Fibroblast of villous mesenchyme (primary cell): ENCODE measurements around the gene TCF7L2. TPM values are rescaled to one million over a fixed set of nuclear protein-coding genes. Genes with fewer than 3 reads are reported as not detected.

ENCODE experiments used
- DNase-seq: peaks from one replicate; pipeline ENCODE4 v3.0.0-alpha.2; 2010; ENCODE audit warnings: low read depth
- H3K4me3 ChIP-seq: 2 replicates; pipeline ENCODE4 v1.5.1; 2011; ENCODE audit warnings: low read depth, mild to moderate bottlenecking, low read length
- CTCF ChIP-seq: IDR thresholded peaks from 2 replicates; pipeline ENCODE4 v1.5.1; 2012; ENCODE audit warnings: low read depth, mild to moderate bottlenecking, low read length; ENCODE audit not compliant: insufficient read depth
- total RNA-seq: library from RNA; depleted of rRNA; stranded (reverse); fragments of >200 nt; gene quantifications from 2 replicates; pipeline ENCODE4 v1.2.3, GENCODE V29; 2012

TCF7L2 gene
- total RNA-seq, 1 donor: 12.5 TPM

- no peak overlapping the region for H3K4me3 ChIP-seq
- no peak for TF ChIP-seq CTCF
- no peak for DNase-seq
Measured at GRCh38 chr10:113030453-113030852, 80.4 kb downstream of the TCF7L2 start.

- no peak for DNase-seq
- H3K4me3 ChIP-seq: no peak overlapping the region
Measured at GRCh38 chr10:113031147-113031546, 81.1 kb downstream of the TCF7L2 start.

GRCh38 chr10:113033991-113034390 is 83.9 kb downstream of the TCF7L2 start:
- DNase-seq: no peak
- H3K4me3 ChIP-seq: no peak overlapping the region
- no peak for TF ChIP-seq CTCF

More at GRCh38 chr10:113031147-113031546, 81.1 kb downstream of the TCF7L2 start:
- no peak for TF ChIP-seq CTCF

GRCh38 chr10:113035732-113036312 is 85.8 kb downstream of the TCF7L2 start:
- no peak for DNase-seq
- no peak for TF ChIP-seq CTCF
- no peak overlapping the region for H3K4me3 ChIP-seq

GRCh38 chr10:113036619-113037018 is 86.6 kb downstream of the TCF7L2 start:
- no peak for DNase-seq
- TF ChIP-seq CTCF: no peak
- H3K4me3 ChIP-seq: no peak overlapping the region

GRCh38 chr10:113037218-113037617 is 87.2 kb downstream of the TCF7L2 start:
- DNase-seq: no peak
- H3K4me3 ChIP-seq: no peak overlapping the region
- no peak for TF ChIP-seq CTCF

- no peak for TF ChIP-seq CTCF
- no peak overlapping the region for H3K4me3 ChIP-seq
- no peak for DNase-seq
Measured at GRCh38 chr10:113038183-113038582, 88.1 kb downstream of the TCF7L2 start.
